ENCODE measurements around the gene TGFBR3. TPM values are rescaled to one million over a fixed set of nuclear protein-coding genes. Genes with fewer than 3 reads are reported as not detected.

TGFBR3 gene
- total and polyA plus RNA-seq, 5 donors from 2014 or later = 15.8 to 47.5 (median 20.0) TPM

DNA sequence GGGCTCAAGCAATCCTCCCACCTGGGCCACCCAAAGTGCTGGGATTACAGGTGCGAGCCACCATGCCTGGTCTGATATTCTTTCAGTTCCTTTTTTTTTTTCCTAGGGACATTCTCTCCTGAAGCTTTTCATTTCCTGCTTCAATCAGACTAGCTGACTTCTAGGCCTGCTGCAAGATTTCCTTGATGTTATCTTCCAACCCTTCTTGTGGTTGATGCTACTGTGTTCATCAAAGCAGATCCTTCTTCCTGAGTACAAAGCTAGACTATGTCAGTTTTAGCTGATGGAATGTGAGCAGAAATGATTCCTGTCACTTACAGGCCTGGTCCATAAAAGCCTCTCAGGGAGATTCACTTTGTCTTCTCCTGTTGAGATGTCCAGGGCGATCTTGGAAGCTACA lies 238.9 kb downstream of the TGFBR3 start:
- H3K4me1 ChIP-seq (ENCODE audit: control insufficient read depth, insufficient read depth, low read length, poor library complexity, severe bottlenecking) = no peaks in the 10 kb centered on the region
- no peaks in the 10 kb centered on the region for H3K27me3 ChIP-seq (ENCODE audit: control insufficient read depth, insufficient read depth, low read length)
- no peak for ATAC-seq (ENCODE audit: low read depth in 2 of 2)
- no peak overlapping the region for H3K27ac ChIP-seq (ENCODE audit: insufficient read depth, low read length, poor library complexity, severe bottlenecking)
- no peak overlapping the region for H3K4me3 ChIP-seq (ENCODE audit: low read depth, low read length)
- H3K9me3 Mint-ChIP-seq = peaks cover 0 to 2% (median 0%) of the 10 kb centered on the region in 7 donors
- no peaks in the 10 kb centered on the region for H3K36me3 Mint-ChIP-seq
- no peak for DNase-seq
- H3K27me3 Mint-ChIP-seq = no peaks in the 10 kb centered on the region
- no peaks in the 10 kb centered on the region for H3K9me3 ChIP-seq (ENCODE audit: control insufficient read depth in 2 of 2, low read length in 2 of 2)
- no peaks in the 10 kb centered on the region for H3K36me3 ChIP-seq (ENCODE audit: control insufficient read depth, insufficient read depth, low read length)
- no peak overlapping the region for H3K4me3 Mint-ChIP-seq
- peak overlapping the region in 1 of 3 donors; percentile 37 for H3K27ac Mint-ChIP-seq
- H3K4me1 Mint-ChIP-seq = peaks cover 0 to 14% (median 8%) of the 10 kb centered on the region in 4 donors

GRCh38 chr1:91645031-91645430 lies 240.9 kb downstream of the TGFBR3 start:
- Mint-ChIP-seq H3K9me3 (peaks cover 0 to 8% (median 2%) of the 10 kb centered on the region in 7 donors), H3K4me1 (peaks cover 0 to 14% (median 8%) of the 10 kb centered on the region in 4 donors), H3K4me3 (no peak overlapping the region), H3K36me3 (no peaks in the 10 kb centered on the region), H3K27ac (no peak overlapping the region), H3K27me3 (no peaks in the 10 kb centered on the region)
- Histone ChIP-seq H3K27ac (ENCODE audit: insufficient read depth, low read length, poor library complexity, severe bottlenecking) (no peak overlapping the region), H3K9me3 (ENCODE audit: control insufficient read depth in 2 of 2, low read length in 2 of 2) (no peaks in the 10 kb centered on the region), H3K36me3 (ENCODE audit: control insufficient read depth, insufficient read depth, low read length) (no peaks in the 10 kb centered on the region), H3K4me3 (ENCODE audit: low read depth, low read length) (no peak overlapping the region), H3K27me3 (ENCODE audit: control insufficient read depth, insufficient read depth, low read length) (no peaks in the 10 kb centered on the region), H3K4me1 (ENCODE audit: control insufficient read depth, insufficient read depth, low read length, poor library complexity, severe bottlenecking) (no peaks in the 10 kb centered on the region)
- ATAC-seq (ENCODE audit: low read depth in 2 of 2) = no peak
- DNase-seq = no peak

DNA sequence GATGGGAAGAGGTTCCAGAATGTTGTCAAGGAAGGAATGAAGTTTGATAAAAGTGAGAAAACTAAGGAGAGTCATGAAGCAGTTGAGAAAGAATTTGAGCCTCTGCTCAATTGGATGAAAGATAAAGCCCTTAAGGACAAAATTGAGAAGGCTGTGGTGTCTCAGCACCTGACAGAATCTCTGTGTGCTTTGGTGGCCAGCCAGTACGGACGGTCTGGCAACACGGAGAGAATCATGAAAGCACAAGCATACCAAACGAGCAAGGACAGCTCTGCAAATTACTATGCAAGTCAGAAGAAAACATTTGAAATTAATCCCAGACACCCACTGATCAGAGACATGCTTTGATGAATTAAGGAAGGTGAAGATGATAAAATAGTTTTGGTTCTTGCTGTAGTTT lies 242.5 kb downstream of the TGFBR3 start:
- Mint-ChIP-seq H3K27ac (no peak overlapping the region), H3K4me1 (peaks cover 0 to 14% (median 8%) of the 10 kb centered on the region in 4 donors), H3K27me3 (no peaks in the 10 kb centered on the region), H3K36me3 (no peaks in the 10 kb centered on the region), H3K9me3 (peaks cover 0 to 12% (median 2%) of the 10 kb centered on the region in 7 donors), H3K4me3 (no peak overlapping the region)
- Histone ChIP-seq H3K4me1 (ENCODE audit: control insufficient read depth, insufficient read depth, low read length, poor library complexity, severe bottlenecking) (no peaks in the 10 kb centered on the region), H3K27me3 (ENCODE audit: control insufficient read depth, insufficient read depth, low read length) (no peaks in the 10 kb centered on the region), H3K27ac (ENCODE audit: insufficient read depth, low read length, poor library complexity, severe bottlenecking) (no peak overlapping the region), H3K4me3 (ENCODE audit: low read depth, low read length) (no peak overlapping the region), H3K36me3 (ENCODE audit: control insufficient read depth, insufficient read depth, low read length) (no peaks in the 10 kb centered on the region), H3K9me3 (ENCODE audit: control insufficient read depth in 2 of 2, low read length in 2 of 2) (no peaks in the 10 kb centered on the region)
- DNase-seq (no peak), ATAC-seq (ENCODE audit: low read depth in 2 of 2) (no peak)

GRCh38 chr1:91640877-91641526 lies 244.9 kb downstream of the TGFBR3 start:
- H3K9me3 ChIP-seq (ENCODE audit: control insufficient read depth in 2 of 2, low read length in 2 of 2) = no peaks in the 10 kb centered on the region
- DNase-seq = no peak
- H3K27me3 Mint-ChIP-seq = no peaks in the 10 kb centered on the region
- no peaks in the 10 kb centered on the region for H3K4me1 ChIP-seq (ENCODE audit: control insufficient read depth, insufficient read depth, low read length, poor library complexity, severe bottlenecking)
- H3K4me1 Mint-ChIP-seq = peaks cover 0 to 2% (median 0%) of the 10 kb centered on the region in 4 donors
- no peak overlapping the region for H3K4me3 ChIP-seq (ENCODE audit: low read depth, low read length)
- H3K9me3 Mint-ChIP-seq = peaks cover 0 to 12% (median 2%) of the 10 kb centered on the region in 7 donors
- no peak overlapping the region for H3K27ac Mint-ChIP-seq
- no peak overlapping the region for H3K27ac ChIP-seq (ENCODE audit: insufficient read depth, low read length, poor library complexity, severe bottlenecking)
- H3K36me3 ChIP-seq (ENCODE audit: control insufficient read depth, insufficient read depth, low read length) = no peaks in the 10 kb centered on the region
- no peak for ATAC-seq (ENCODE audit: low read depth in 2 of 2)
- H3K27me3 ChIP-seq (ENCODE audit: control insufficient read depth, insufficient read depth, low read length) = no peaks in the 10 kb centered on the region
- no peaks in the 10 kb centered on the region for H3K36me3 Mint-ChIP-seq
- no peak overlapping the region for H3K4me3 Mint-ChIP-seq

DNA sequence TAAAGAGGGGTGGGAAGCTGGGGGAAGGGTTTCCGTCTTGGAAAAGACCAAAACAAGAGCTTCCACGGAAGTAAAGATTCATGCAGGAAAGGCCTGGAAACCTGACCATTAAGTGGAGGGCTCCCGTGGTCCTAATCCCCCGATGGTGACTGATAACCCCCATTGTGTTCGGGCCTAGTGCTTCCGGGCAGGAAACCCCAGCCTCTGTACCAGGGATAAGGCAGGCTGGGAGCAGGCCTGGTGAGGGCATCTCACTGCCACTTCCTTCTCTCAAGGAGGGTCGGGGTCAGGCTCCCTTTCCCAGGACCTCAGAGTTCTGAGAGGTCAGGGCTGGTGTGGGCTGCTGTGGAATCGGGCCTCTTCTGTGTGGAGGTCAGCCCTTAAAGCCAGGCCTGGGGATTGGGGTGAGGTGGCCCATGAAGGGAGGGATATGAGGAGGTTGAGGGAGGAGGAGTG lies 248.4 kb downstream of the TGFBR3 start:
- Mint-ChIP-seq H3K4me1 (peaks cover 0 to 6% (median 2%) of the 10 kb centered on the region in 4 donors), H3K27me3 (no peaks in the 10 kb centered on the region), H3K9me3 (peaks cover 0 to 12% (median 2%) of the 10 kb centered on the region in 7 donors), H3K4me3 (no peak overlapping the region), H3K36me3 (no peaks in the 10 kb centered on the region), H3K27ac (no peak overlapping the region)
- Histone ChIP-seq H3K4me3 (ENCODE audit: low read depth, low read length) (no peak overlapping the region), H3K27me3 (ENCODE audit: control insufficient read depth, insufficient read depth, low read length) (no peaks in the 10 kb centered on the region), H3K36me3 (ENCODE audit: control insufficient read depth, insufficient read depth, low read length) (no peaks in the 10 kb centered on the region), H3K9me3 (ENCODE audit: control insufficient read depth in 2 of 2, low read length in 2 of 2) (no peaks in the 10 kb centered on the region), H3K4me1 (ENCODE audit: control insufficient read depth, insufficient read depth, low read length, poor library complexity, severe bottlenecking) (no peaks in the 10 kb centered on the region), H3K27ac (ENCODE audit: insufficient read depth, low read length, poor library complexity, severe bottlenecking) (no peak overlapping the region)
- DNase-seq (no peak), ATAC-seq (ENCODE audit: low read depth in 2 of 2) (no peak)

- no peaks in the 10 kb centered on the region for H3K4me1 ChIP-seq (ENCODE audit: control insufficient read depth, insufficient read depth, low read length, poor library complexity, severe bottlenecking)
- no peaks in the 10 kb centered on the region for H3K9me3 ChIP-seq (ENCODE audit: control insufficient read depth in 2 of 2, low read length in 2 of 2)
- no peaks in the 10 kb centered on the region for H3K36me3 Mint-ChIP-seq
- H3K4me3 ChIP-seq (ENCODE audit: low read depth, low read length) = no peak overlapping the region
- H3K4me3 Mint-ChIP-seq = no peak overlapping the region
- peak overlapping the region in 1 of 3 donors; percentile 44 for H3K27ac Mint-ChIP-seq
- H3K27me3 ChIP-seq (ENCODE audit: control insufficient read depth, insufficient read depth, low read length) = no peaks in the 10 kb centered on the region
- H3K4me1 Mint-ChIP-seq = peaks cover 0 to 9% (median 6%) of the 10 kb centered on the region in 4 donors
- no peaks in the 10 kb centered on the region for H3K36me3 ChIP-seq (ENCODE audit: control insufficient read depth, insufficient read depth, low read length)
- H3K27ac ChIP-seq (ENCODE audit: insufficient read depth, low read length, poor library complexity, severe bottlenecking) = no peak overlapping the region
- DNase-seq (no peak), ATAC-seq (ENCODE audit: low read depth in 2 of 2) (no peak)
- H3K9me3 Mint-ChIP-seq = peaks cover 0 to 7% (median 2%) of the 10 kb centered on the region in 7 donors
- peaks cover 5% of the 10 kb centered on the region for H3K27me3 Mint-ChIP-seq
These were observed 250.2 kb downstream of the TGFBR3 start for GRCh38 chr1:91635763-91636162.

DNA sequence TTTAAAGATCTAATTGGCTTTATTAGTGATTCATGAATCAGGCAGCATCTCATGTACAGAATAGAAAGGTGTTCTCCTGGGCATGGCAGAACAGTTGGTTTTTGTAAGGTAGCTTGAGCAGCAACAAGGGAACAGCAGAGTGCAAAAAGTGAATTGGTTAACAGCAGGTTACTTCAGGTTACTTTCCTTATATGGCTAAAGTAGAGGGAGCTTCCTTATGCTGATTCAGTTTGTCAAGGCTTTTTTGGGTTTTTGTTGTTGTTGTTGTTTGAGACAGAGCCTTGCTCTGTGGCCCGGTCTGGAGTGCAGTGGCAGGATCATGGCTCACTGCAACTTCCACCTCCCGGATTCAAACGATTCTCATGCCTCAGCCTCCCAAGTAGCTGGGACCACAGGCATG lies 252.5 kb downstream of the TGFBR3 start:
- Histone ChIP-seq H3K36me3 (ENCODE audit: control insufficient read depth, insufficient read depth, low read length) (no peaks in the 10 kb centered on the region), H3K9me3 (ENCODE audit: control insufficient read depth in 2 of 2, low read length in 2 of 2) (no peaks in the 10 kb centered on the region), H3K4me1 (ENCODE audit: control insufficient read depth, insufficient read depth, low read length, poor library complexity, severe bottlenecking) (no peaks in the 10 kb centered on the region), H3K4me3 (ENCODE audit: low read depth, low read length) (no peak overlapping the region), H3K27me3 (ENCODE audit: control insufficient read depth, insufficient read depth, low read length) (no peaks in the 10 kb centered on the region), H3K27ac (ENCODE audit: insufficient read depth, low read length, poor library complexity, severe bottlenecking) (no peak overlapping the region)
- Mint-ChIP-seq H3K36me3 (no peaks in the 10 kb centered on the region), H3K27me3 (peaks cover 5% of the 10 kb centered on the region), H3K27ac (no peak overlapping the region), H3K4me1 (peaks cover 0 to 9% (median 6%) of the 10 kb centered on the region in 4 donors), H3K9me3 (peaks cover 0 to 4% (median 0%) of the 10 kb centered on the region in 7 donors), H3K4me3 (no peak overlapping the region)
- ATAC-seq (ENCODE audit: low read depth in 2 of 2) (no peak), DNase-seq (no peak)
